Left lobe of liver (tissue), 2 donors: ENCODE results near the gene MITF. TPM values are rescaled to one million over a fixed set of nuclear protein-coding genes. Genes with fewer than 3 reads are reported as not detected.
A peak's percentile ranks its signal among the peaks of the same experiment; 100 is the strongest.

Experiments
- ATAC-seq: fragments of 200-7000 bp; cut with Tn5 transposase; one replicate; pipeline ENCODE4 v1.9.1; 2020; ENCODE audit warnings: mild to moderate bottlenecking, moderate library complexity
- DNase-seq: peaks from one replicate; pipeline ENCODE4 v3.0.0-alpha.2; 2020; ENCODE audit warnings: low spot score
- total RNA-seq: library from RNA; stranded (reverse); gene quantifications from one replicate; pipeline ENCODE4 v1.2.1, GENCODE V29; 2021
- donor health status: DM: no; HTN: no; CAD: no; lungs with moderate emphysema.
- donor health status: DM: no; HTN: yes; CAD: no.

The MITF gene
- total RNA-seq, 1 donor from 2014 or later: 4.3 TPM

- no peak for DNase-seq
- no peak for ATAC-seq
Measured at GRCh38 chr3:69944931-69945493, 205.7 kb downstream of the MITF start.

GRCh38 chr3:69948246-69948862 is 209.1 kb downstream of the MITF start:
- peak; percentile 53 for ATAC-seq
- DNase-seq: no peak

GRCh38 chr3:69951616-69952015 is 212.4 kb downstream of the MITF start:
- ATAC-seq (no peak), DNase-seq (no peak)

- no peak for ATAC-seq
- no peak for DNase-seq
Measured at GRCh38 chr3:69959581-69959980, 220.3 kb downstream of the MITF start.

GRCh38 chr3:69961706-69962439 is 222.6 kb downstream of the MITF start:
- ATAC-seq (no peak), DNase-seq (no peak)

- ATAC-seq: no peak
- no peak for DNase-seq
Measured at GRCh38 chr3:69963643-69964042, 224.4 kb downstream of the MITF start.

- no peak for DNase-seq
- no peak for ATAC-seq
Measured at GRCh38 chr3:69967156-69967555, 227.9 kb downstream of the MITF start.

- ATAC-seq: no peak
- DNase-seq: no peak
Measured at GRCh38 chr3:69970827-69971226, 231.6 kb downstream of the MITF start.

- DNase-seq: no peak
- no peak for ATAC-seq
Measured at GRCh38 chr3:69972672-69973071, 233.4 kb downstream of the MITF start.

- DNase-seq (no peak), ATAC-seq (no peak)
Measured at GRCh38 chr3:69976021-69976420, 236.8 kb downstream of the MITF start.

GRCh38 chr3:69983546-69984265 is 244.4 kb downstream of the MITF start:
- no peak for DNase-seq
- ATAC-seq: no peak

GRCh38 chr3:69985266-69985665 is 246.0 kb downstream of the MITF start:
- ATAC-seq (no peak), DNase-seq (no peak)

- no peak for DNase-seq
- no peak for ATAC-seq
Measured at GRCh38 chr3:69986419-69986818, 247.2 kb downstream of the MITF start.

- DNase-seq (no peak), ATAC-seq (no peak)
Measured at GRCh38 chr3:69987833-69988232, 248.6 kb downstream of the MITF start.

- ATAC-seq (no peak), DNase-seq (no peak)
Measured at GRCh38 chr3:69993757-69994156, 254.5 kb downstream of the MITF start.

GRCh38 chr3:69994919-69995318 is 255.7 kb downstream of the MITF start:
- DNase-seq: no peak
- ATAC-seq: no peak

- DNase-seq (no peak), ATAC-seq (no peak)
Measured at GRCh38 chr3:69997631-69998307, 258.5 kb downstream of the MITF start.

- no peak for ATAC-seq
- DNase-seq: no peak
Measured at GRCh38 chr3:69998759-69999139, 259.5 kb downstream of the MITF start.

- DNase-seq (no peak), ATAC-seq (no peak)
Measured at GRCh38 chr3:69999140-70000027, 260.1 kb downstream of the MITF start, which contains the start of gene SAMMSON. Gene SAMMSON, plus strand, starts transcription at chr3:69999733.

GRCh38 chr3:70000028-70000410 is 260.8 kb downstream of the MITF start:
- DNase-seq (no peak), ATAC-seq (no peak)
